A549 (cell line): ENCODE measurements around the gene AMZ1.

ENCODE experiments used
- BHLHE40 ChIP-seq: IDR thresholded peaks from 2 replicates; pipeline ENCODE4 v1.6.1; 2012; ENCODE audit warnings: low read depth, low read length, inconsistent platforms
- CEBPB ChIP-seq, 2 experiments: fragments of >200 bp in 1 of 2; sonication (Bioruptor Twin) in 1 of 2; formaldehyde crosslinking in 1 of 2; IDR thresholded peaks; 2 replicates each; pipeline ENCODE4 v1.6.1; 2012 to 2016
- MAFK ChIP-seq: fragments of 450-650 bp; IDR thresholded peaks from 2 replicates; pipeline ENCODE4 v1.6.1; 2014; ENCODE audit not compliant: partially characterized antibody
- MYC ChIP-seq: IDR thresholded peaks from 2 replicates; pipeline ENCODE4 v1.6.1; 2012; ENCODE audit warnings: mild to moderate bottlenecking, inconsistent platforms, low read length, improper control_type of control experiment, borderline replicate concordance
- PHF8 ChIP-seq: fragments of 200-600 bp; sonication (generic); IDR thresholded peaks from 2 replicates; pipeline ENCODE4 v1.6.1; 2016; ENCODE audit warnings: low read depth, mild to moderate bottlenecking, antibody characterized with exemption, moderate library complexity, borderline replicate concordance
- POLR2A ChIP-seq: IDR thresholded peaks from 2 replicates; pipeline ENCODE4 v1.6.1; 2012; ENCODE audit warnings: mild to moderate bottlenecking, low read length
- RFX5 ChIP-seq: fragments of 450-650 bp; IDR thresholded peaks from 2 replicates; pipeline ENCODE4 v1.7.1; 2014; ENCODE audit warnings: antibody characterized with exemption, mild to moderate bottlenecking, moderate library complexity
- SMC3 ChIP-seq: fragments of >200 bp; sonication (Bioruptor Twin); formaldehyde crosslinking; IDR thresholded peaks from 3 replicates; pipeline ENCODE4 v1.6.1; 2018; ENCODE audit warnings: inconsistent platforms
- TP53 ChIP-seq: fragments of 250-450 bp; sonication (Bioruptor Pico); IDR thresholded peaks from 2 replicates; pipeline ENCODE4 v1.5.0; 2021; ENCODE audit warnings: mild to moderate bottlenecking, moderate library complexity
- TF ChIP-seq, protein P1 (sequence below): fragments of >200 bp; sonication (Bioruptor Twin); formaldehyde crosslinking; IDR thresholded peaks from 3 replicates; pipeline ENCODE4 v1.5.1; 2016
- TF ChIP-seq, protein P2 (sequence below): fragments of 200-600 bp; sonication (generic); IDR thresholded peaks from 2 replicates; pipeline ENCODE4 v1.6.1; 2016; ENCODE audit warnings: antibody characterized with exemption, mild to moderate bottlenecking, moderate library complexity

DNA sequence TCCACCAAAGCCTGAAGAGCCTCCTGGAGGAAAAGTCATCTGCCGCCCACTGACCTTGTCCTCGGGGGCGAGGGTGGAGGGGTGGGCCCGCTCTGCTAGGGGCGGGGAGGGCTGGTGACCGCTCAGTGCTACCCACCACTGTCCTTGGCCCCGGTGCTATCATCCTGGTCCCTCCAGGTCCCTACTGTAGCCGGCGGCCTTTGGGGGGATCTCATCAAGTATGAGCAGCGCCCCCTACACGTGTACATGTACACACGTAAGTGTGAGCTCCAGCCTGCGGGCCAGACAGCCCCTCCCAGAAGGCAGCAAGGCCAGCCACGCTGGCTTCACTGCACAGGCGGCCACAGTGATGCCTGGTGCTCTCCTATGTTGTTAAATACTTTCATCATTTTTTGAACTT lies 36.7 kb upstream of the AMZ1 start:
- TF ChIP-seq SMC3 (no peak), CEBPB (IDR thresholded peaks at IDR 0.05) (no peak), PHF8 (no peak), RFX5 (no peak), POLR2A (no peak), TP53 (CRISPR knock-in tag) (no peak), BHLHE40 (no peak), MAFK (no peak), MYC (no peak)
- TF ChIP-seq, protein P1, sequence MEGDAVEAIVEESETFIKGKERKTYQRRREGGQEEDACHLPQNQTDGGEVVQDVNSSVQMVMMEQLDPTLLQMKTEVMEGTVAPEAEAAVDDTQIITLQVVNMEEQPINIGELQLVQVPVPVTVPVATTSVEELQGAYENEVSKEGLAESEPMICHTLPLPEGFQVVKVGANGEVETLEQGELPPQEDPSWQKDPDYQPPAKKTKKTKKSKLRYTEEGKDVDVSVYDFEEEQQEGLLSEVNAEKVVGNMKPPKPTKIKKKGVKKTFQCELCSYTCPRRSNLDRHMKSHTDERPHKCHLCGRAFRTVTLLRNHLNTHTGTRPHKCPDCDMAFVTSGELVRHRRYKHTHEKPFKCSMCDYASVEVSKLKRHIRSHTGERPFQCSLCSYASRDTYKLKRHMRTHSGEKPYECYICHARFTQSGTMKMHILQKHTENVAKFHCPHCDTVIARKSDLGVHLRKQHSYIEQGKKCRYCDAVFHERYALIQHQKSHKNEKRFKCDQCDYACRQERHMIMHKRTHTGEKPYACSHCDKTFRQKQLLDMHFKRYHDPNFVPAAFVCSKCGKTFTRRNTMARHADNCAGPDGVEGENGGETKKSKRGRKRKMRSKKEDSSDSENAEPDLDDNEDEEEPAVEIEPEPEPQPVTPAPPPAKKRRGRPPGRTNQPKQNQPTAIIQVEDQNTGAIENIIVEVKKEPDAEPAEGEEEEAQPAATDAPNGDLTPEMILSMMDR, result no peak
- TF ChIP-seq, protein P2, sequence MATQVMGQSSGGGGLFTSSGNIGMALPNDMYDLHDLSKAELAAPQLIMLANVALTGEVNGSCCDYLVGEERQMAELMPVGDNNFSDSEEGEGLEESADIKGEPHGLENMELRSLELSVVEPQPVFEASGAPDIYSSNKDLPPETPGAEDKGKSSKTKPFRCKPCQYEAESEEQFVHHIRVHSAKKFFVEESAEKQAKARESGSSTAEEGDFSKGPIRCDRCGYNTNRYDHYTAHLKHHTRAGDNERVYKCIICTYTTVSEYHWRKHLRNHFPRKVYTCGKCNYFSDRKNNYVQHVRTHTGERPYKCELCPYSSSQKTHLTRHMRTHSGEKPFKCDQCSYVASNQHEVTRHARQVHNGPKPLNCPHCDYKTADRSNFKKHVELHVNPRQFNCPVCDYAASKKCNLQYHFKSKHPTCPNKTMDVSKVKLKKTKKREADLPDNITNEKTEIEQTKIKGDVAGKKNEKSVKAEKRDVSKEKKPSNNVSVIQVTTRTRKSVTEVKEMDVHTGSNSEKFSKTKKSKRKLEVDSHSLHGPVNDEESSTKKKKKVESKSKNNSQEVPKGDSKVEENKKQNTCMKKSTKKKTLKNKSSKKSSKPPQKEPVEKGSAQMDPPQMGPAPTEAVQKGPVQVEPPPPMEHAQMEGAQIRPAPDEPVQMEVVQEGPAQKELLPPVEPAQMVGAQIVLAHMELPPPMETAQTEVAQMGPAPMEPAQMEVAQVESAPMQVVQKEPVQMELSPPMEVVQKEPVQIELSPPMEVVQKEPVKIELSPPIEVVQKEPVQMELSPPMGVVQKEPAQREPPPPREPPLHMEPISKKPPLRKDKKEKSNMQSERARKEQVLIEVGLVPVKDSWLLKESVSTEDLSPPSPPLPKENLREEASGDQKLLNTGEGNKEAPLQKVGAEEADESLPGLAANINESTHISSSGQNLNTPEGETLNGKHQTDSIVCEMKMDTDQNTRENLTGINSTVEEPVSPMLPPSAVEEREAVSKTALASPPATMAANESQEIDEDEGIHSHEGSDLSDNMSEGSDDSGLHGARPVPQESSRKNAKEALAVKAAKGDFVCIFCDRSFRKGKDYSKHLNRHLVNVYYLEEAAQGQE, result no peak
